Chondrocyte (in vitro differentiated cells): ENCODE data around the gene PLAC1. TPM values are rescaled to one million over a fixed set of nuclear protein-coding genes. Genes with fewer than 3 reads are reported as not detected.
A peak's percentile ranks its signal among the peaks of the same experiment; 100 is the strongest.

Experiments used
- DNase-seq: peaks from one replicate; pipeline ENCODE4 v3.0.0; 2021; ENCODE audit warnings: mixed read lengths, low spot score
- H3K27ac Mint-ChIP-seq: one replicate; pipeline ENCODE4 v1.8.0; 2021; ENCODE audit warnings: mild to moderate bottlenecking, moderate library complexity, mixed read lengths; ENCODE audit not compliant: unreplicated experiment
- H3K27me3 Mint-ChIP-seq: 2 replicates; pipeline ENCODE4 v1.8.0; 2021; ENCODE audit warnings: low read depth, mixed read lengths
- H3K36me3 Mint-ChIP-seq: 2 replicates; pipeline ENCODE4 v1.8.0; 2021; ENCODE audit warnings: low read depth, mixed read lengths
- H3K4me1 Mint-ChIP-seq: 2 replicates; pipeline ENCODE4 v1.8.0; 2021; ENCODE audit warnings: low read depth, mild to moderate bottlenecking, mixed read lengths
- H3K4me3 Mint-ChIP-seq: one replicate; pipeline ENCODE4 v1.8.0; 2021; ENCODE audit warnings: mild to moderate bottlenecking, moderate library complexity, mixed read lengths; ENCODE audit not compliant: unreplicated experiment
- H3K9me3 Mint-ChIP-seq: 2 replicates; pipeline ENCODE4 v1.8.0; 2021; ENCODE audit warnings: low read depth, mixed read lengths
- microRNA-seq: library from miRNA; unstranded; fragments of <30 nt; microRNA quantifications from one replicate; pipeline ENCODE4 v1.2.0, GENCODE V29; 2020; ENCODE audit warnings: borderline number of aligned reads
- total RNA-seq: library from RNA; stranded (reverse); gene quantifications from 3 replicates; pipeline ENCODE4 v1.2.1, GENCODE V29; 2021
- TF ChIP-seq, protein P1 (sequence below): fragments of 200-600 bp; sonication (generic); IDR thresholded peaks from 2 replicates; pipeline ENCODE4 v1.5.0; 2021; ENCODE audit warnings: antibody characterized with exemption, mild to moderate bottlenecking, moderate library complexity

PLAC1 gene
- total RNA-seq, 1 donor from 2014 or later: not detected

DNA sequence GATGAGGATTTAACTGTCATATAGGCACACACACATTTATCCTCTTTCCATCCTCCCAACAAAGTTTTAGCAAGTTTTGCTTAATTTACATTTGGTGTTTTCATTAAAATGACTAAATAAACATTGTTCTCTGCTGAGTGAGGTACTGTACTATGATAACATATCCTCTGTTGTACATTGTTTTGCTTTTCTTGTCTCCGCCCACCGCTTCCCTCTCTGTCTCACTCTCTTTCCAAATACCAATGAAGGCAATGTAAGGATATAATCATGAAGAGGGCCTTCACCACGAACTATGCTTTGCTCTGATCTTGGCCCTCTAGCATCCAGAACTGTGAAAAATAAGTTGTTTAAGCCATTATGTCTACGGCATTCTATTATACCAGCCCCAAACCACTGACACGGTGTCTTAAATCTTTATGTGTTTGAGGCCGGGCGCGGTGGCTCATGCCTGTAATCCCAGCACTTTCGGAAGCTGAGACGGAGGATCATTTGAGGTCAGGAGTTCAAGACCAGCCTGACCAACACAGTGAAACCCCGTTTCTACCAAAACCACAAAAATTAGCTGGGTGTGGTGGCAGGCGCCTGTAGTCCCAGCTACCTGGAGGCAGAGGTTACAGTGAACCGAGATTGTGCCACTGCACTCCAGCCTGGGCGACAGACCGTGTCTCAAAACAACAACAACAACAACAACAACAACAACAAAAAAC is 133.0 kb downstream of the PLAC1 start:
- H3K4me3 Mint-ChIP-seq: no peak overlapping the region
- TF ChIP-seq, protein P1, sequence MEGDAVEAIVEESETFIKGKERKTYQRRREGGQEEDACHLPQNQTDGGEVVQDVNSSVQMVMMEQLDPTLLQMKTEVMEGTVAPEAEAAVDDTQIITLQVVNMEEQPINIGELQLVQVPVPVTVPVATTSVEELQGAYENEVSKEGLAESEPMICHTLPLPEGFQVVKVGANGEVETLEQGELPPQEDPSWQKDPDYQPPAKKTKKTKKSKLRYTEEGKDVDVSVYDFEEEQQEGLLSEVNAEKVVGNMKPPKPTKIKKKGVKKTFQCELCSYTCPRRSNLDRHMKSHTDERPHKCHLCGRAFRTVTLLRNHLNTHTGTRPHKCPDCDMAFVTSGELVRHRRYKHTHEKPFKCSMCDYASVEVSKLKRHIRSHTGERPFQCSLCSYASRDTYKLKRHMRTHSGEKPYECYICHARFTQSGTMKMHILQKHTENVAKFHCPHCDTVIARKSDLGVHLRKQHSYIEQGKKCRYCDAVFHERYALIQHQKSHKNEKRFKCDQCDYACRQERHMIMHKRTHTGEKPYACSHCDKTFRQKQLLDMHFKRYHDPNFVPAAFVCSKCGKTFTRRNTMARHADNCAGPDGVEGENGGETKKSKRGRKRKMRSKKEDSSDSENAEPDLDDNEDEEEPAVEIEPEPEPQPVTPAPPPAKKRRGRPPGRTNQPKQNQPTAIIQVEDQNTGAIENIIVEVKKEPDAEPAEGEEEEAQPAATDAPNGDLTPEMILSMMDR: no peak
- no peaks in the 10 kb centered on the region for H3K9me3 Mint-ChIP-seq
- peaks cover 8% of the 10 kb centered on the region for H3K4me1 Mint-ChIP-seq
- H3K27ac Mint-ChIP-seq: no peak overlapping the region
- H3K36me3 Mint-ChIP-seq: peaks cover 1% of the 10 kb centered on the region
- no peak for DNase-seq
- no peaks in the 10 kb centered on the region for H3K27me3 Mint-ChIP-seq

DNA sequence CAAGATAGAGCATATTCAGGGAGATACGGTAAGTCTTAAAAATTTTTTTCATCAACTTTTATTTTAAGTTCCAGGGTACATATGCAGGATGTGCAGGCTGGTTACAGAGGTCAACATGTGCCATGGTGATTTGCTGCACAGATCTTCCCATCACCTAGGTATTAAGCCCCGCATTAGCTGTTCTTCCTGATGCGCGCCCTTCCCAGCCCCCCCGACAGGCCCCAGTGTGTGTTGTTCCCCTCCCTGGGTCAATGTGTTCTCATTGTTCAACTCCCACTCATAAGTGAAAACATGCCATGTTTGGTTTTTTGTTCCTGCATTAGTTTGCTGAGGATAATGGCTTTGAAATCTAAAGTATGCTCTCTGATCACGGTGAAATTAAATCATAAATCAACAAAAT is 134.1 kb downstream of the PLAC1 start:
- TF ChIP-seq, protein P1: no peak
- Mint-ChIP-seq H3K27me3 (no peaks in the 10 kb centered on the region), H3K27ac (no peak overlapping the region), H3K4me1 (peaks cover 8% of the 10 kb centered on the region), H3K36me3 (peaks cover 1% of the 10 kb centered on the region), H3K4me3 (no peak overlapping the region), H3K9me3 (no peaks in the 10 kb centered on the region)
- no peak for DNase-seq

DNA sequence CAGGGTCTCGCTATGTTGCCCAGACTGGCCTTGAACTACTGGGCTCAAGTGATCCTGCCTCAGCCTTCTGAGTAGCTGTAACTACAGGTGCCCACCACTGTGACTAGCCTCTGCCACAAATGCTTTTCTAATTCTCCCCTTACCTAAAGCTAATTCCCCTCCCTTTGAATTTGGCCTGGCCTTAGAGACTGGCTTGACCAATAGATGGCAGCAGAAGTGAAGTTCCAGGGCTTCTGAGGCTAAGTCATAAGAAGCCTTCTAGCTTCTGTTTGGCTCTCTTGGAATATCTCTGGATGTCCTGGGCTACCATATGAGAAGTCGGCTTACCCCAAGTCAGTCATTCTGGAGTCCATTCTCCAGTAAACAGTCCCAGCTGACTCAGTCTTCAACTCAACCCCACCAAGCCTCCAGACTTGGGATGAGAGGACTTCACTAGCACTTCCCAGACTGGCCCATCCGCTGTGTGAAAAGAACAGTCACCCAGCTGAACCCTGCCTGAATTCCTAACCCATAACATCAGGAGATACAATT is 137.3 kb downstream of the PLAC1 start:
- Mint-ChIP-seq H3K36me3 (no peaks in the 10 kb centered on the region), H3K27me3 (no peaks in the 10 kb centered on the region), H3K27ac (no peak overlapping the region), H3K4me1 (peaks cover 8% of the 10 kb centered on the region), H3K4me3 (no peak overlapping the region), H3K9me3 (no peaks in the 10 kb centered on the region)
- TF ChIP-seq, protein P1: peak; percentile 89
- no peak for DNase-seq

Small RNA genes within 50 kb of the gene (microRNA-seq; reads per million reads assigned to microRNA genes)
- gene MIR424 (6,352 reads per million, percentile 92 among the genes with 10 or more reads in this experiment), gene MIR450A1 (7.2 reads per million, percentile 12 among the genes with 10 or more reads in this experiment), gene MIR450A2 (8.3 reads per million, percentile 18 among the genes with 10 or more reads in this experiment), gene MIR450B (10.0 reads per million, percentile 22 among the genes with 10 or more reads in this experiment), gene MIR503 (71.5 reads per million, percentile 54 among the genes with 10 or more reads in this experiment), gene MIR542 (147 reads per million, percentile 62 among the genes with 10 or more reads in this experiment)

Other genes with a start within 250 kb of the PLAC1 start
- gene HPRT1, start 198.3 kb downstream of the PLAC1 start, total RNA-seq: 17.3 to 22.4 TPM (median 17.4 TPM) in 3 replicates
- 7.2 to 12.2 TPM (median 7.8 TPM) in 3 replicates for gene PABIR2, start 138.7 kb upstream of the PLAC1 start, total RNA-seq